ENCODE data around the gene SOX10. TPM values are rescaled to one million over a fixed set of nuclear protein-coding genes. Genes with fewer than 3 reads are reported as not detected.

The SOX10 gene
- polyA plus RNA-seq, 6 donors from 2014 or later, result not detected

DNA sequence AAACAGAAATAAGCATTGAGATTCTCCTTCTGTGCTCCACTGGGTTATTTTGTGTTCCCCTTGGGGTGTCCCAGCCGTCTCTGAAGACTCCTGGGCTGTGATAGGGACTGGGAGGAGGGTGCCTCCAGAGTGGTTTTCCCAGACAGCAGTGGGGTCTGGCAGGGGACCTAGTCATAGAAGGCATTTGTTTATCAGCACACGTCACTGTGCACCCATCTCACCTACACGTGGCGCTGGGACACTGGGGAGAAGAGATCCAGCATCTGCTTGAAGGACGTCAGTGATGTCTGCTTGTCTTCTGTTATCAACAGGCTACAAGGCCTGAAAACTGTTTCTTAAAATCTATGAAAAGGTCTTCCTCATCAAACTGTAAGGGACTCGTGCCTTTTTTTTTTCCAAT is 38.7 kb upstream of the SOX10 start:
- Mint-ChIP-seq H3K4me3 (no peak overlapping the region), H3K36me3 (no peaks in the 10 kb centered on the region), H3K4me1 (peaks cover 0 to 5% (median 0%) of the 10 kb centered on the region in 3 donors), H3K9me3 (no peaks in the 10 kb centered on the region), H3K27ac (no peak overlapping the region), H3K27me3 (peaks cover 0 to 5% (median 0%) of the 10 kb centered on the region in 3 donors)
- no peak for ATAC-seq (ENCODE audit: low read depth in 2 of 2)
- DNase-seq, result no peak

DNA sequence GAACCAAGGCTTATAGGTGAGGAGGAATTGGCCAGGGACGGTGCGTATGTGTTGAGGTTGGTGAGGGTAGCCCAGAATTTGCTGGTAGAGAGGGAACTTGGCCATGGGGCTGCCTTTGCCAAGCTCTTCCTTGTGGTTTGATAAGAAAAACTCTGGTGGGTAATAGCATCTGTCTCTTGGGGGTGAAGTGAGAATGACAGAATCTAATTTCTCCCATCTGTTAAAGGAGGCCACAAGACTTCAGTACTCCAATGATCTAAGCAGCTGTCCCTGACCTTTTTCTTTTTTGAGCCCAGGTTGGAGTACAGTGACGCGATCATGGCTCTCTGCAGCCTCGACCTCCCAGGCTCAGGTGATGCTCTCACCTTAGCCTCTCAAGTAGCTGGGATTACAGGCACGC is 36.9 kb upstream of the SOX10 start:
- Mint-ChIP-seq H3K27me3 (no peaks in the 10 kb centered on the region), H3K27ac (no peak overlapping the region), H3K9me3 (no peaks in the 10 kb centered on the region), H3K36me3 (no peaks in the 10 kb centered on the region), H3K4me3 (no peak overlapping the region), H3K4me1 (peaks cover 0 to 5% (median 0%) of the 10 kb centered on the region in 3 donors)
- no peak for DNase-seq
- no peak for ATAC-seq (ENCODE audit: low read depth in 2 of 2)

DNA sequence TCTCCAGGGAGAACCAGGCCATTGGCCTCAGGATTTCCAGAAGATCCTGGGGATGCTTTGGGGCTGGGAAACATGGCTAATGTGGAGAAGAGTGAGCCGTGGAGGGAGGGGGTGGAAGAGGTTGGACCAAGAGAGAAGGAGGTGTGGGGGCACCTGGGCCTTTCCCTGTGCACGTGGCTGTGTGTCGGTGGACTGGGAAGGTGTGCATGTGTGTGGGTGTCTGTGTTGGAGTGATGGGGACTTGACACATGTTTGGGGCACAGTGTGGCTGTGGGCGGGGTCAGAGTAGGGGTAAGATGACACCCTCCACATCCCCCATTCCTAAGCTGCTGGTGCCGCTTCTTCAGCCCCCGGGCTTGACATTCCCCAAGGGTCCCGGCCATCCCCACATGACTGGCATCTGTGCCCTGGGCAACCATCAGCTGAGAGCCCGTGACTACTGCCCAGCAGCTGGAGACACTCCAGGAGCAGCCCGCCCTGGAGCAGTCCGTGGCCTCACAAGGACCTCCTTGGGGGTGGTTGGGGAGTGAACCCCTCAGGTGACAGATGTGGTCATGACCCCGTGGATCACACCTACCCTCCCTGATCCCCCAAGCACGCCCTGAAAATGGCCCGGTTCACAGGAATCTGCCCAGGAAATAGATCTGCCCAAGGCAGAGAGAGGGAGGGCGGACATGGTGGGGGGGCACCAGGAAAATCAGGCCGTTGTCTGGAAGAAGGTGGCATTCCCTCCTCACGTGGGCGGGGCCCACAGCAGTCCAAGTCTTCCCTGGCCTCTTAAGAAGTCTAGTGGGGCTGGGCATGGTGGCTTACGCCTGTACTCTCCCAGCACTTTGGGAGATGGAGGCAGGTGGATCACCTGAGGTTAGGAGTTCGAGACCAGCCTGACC is 34.8 kb upstream of the SOX10 start:
- H3K36me3 Mint-ChIP-seq, result no peaks in the 10 kb centered on the region
- H3K4me1 Mint-ChIP-seq, result peaks cover 0 to 5% (median 0%) of the 10 kb centered on the region in 3 donors
- peak overlapping the region in 1 of 8 donors; percentile 29 for H3K4me3 Mint-ChIP-seq
- H3K9me3 Mint-ChIP-seq, result no peaks in the 10 kb centered on the region
- DNase-seq, result no peak
- H3K27me3 Mint-ChIP-seq, result no peaks in the 10 kb centered on the region
- ATAC-seq (ENCODE audit: low read depth in 2 of 2), result no peak
- H3K27ac Mint-ChIP-seq, result no peak overlapping the region

DNA sequence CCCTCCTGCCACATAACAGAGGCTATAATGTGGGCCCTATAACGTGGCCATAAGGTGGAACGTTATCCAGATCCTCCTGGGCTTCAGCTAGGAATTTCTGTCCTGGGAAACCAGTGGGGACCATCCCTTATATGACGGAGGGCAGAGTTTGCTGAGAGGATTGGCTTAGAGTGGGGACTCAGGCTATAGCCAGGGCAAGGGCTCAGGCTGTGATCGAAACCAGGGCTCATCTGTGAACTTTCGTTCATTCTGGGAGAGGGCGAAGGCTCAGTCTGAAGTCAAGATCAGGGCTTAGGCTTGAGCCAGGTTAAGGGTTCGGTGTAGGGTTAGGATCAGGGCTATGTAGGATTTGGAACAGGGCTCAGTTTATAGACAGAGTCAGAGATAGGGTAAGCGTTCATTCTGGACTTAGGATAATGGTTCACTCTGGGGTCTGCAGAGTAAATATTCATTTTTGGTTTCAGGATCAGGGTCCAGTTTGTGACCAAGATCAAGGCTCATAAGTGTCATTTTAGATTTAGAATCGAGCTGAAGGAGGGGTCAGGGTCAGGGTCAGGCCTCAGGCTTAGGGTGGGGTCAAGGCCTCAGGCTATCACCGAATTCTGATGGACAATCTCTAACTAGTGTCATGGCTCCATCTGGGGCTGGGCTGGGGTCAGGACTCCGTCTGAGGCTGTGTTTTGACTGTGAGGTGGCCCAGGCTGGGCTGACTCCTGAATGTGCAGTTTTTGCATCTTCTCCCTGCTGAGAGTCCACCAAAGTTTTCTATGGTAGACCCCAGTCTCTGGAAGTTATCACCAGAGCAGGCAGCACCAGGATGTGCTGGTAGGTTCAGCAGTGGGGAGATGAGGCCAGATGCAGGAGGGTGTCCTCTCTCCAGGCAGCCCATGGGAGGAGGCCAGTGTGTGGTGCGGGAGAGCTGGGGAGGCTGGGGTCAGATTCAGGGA is 33.9 kb upstream of the SOX10 start:
- H3K27ac Mint-ChIP-seq, result peak overlapping the region in 2 of 6 donors; percentile 53 to 77
- H3K36me3 Mint-ChIP-seq, result no peaks in the 10 kb centered on the region
- no peaks in the 10 kb centered on the region for H3K9me3 Mint-ChIP-seq
- DNase-seq, result no peak
- no peaks in the 10 kb centered on the region for H3K27me3 Mint-ChIP-seq
- H3K4me3 Mint-ChIP-seq, result no peak overlapping the region
- peaks cover 0 to 5% (median 0%) of the 10 kb centered on the region in 3 donors for H3K4me1 Mint-ChIP-seq
- ATAC-seq (ENCODE audit: low read depth in 2 of 2), result no peak

DNA sequence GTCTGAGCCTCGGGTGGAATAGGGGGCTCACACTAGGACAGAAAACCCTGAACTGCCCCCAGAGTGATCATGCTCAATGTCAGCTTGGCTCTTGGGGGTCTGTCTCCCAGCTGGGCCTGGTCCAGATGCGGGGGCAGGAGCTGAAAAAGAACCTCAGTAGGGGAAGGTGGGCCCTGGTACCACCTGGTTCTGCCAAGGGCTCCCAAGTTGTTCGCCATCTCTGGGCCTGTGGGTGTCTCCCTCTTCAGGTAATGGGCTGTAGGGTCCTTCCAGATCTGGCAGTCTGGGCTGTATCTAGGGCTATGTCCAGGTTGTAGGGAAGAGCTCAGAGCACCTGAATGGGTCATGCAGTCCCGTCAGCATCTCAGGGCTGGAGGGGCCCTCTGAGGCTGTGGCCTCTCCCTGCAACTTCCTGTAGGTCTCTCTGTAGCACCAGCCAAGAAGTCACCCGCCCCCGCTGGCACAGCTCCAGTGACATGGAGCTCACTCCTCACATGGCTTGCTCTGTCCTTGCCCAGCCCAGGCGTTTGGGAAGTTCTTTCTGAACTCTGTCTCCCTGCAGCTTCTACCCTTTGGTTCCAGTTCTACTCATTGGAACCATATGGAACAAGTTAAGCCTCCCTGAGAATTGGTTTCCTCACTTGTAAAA is 33.0 kb upstream of the SOX10 start:
- no peaks in the 10 kb centered on the region for H3K36me3 Mint-ChIP-seq
- H3K9me3 Mint-ChIP-seq, result no peaks in the 10 kb centered on the region
- H3K27ac Mint-ChIP-seq, result no peak overlapping the region
- DNase-seq (no peak), ATAC-seq (ENCODE audit: low read depth in 2 of 2) (no peak)
- no peaks in the 10 kb centered on the region for H3K27me3 Mint-ChIP-seq
- peaks cover 0 to 5% (median 0%) of the 10 kb centered on the region in 3 donors for H3K4me1 Mint-ChIP-seq
- H3K4me3 Mint-ChIP-seq, result no peak overlapping the region

DNA sequence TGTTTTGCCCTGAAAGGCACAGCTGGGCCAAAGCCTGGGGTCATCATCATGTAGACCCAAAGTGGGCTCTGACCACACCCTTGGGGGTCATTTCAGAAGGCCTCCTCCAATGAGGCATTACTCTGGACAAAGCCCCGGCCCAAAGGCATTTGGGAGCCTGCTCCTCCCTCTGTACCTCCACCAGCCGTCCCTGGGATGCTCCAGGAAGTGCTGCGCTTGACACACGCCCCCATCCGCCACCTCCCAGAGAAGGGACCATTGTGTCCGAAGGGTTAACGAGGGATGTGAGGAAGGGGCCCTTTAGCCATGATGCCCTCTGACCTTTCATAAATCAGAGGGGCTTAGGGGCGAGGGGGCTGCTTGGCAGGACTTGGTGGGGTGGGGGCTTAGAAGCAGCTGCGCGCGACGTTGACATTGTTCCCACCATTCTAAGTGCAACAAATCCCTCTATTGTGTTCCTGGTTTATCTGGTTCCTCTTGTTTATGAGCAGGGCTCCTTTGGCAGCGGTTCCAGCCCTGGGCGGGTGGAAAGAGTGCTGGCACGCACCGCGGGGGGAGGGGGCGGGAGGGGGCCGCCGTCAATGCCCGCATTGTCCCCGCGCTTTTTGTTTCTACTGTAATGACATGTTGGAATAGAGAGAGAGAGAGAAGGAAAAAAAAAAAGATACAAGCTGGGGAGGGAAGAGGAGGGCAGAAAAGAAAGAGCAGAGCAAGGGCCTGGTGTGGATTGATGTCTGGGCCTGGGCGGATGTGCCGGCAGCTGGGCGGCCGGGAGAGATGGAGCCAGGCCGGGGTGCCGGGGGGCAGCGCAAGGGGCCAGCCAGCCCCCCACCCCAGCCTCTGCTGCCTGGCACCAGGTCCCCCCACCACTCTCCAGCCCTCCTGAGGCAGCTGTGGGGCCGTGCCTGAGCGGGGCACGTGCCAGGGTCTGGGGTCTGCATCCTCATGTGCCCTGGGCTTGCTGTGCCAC is 32.1 kb upstream of the SOX10 start:
- Mint-ChIP-seq H3K9me3 (no peaks in the 10 kb centered on the region), H3K36me3 (no peaks in the 10 kb centered on the region), H3K4me3 (peak overlapping the region in 1 of 8 donors; percentile 55), H3K27me3 (no peaks in the 10 kb centered on the region), H3K4me1 (peaks cover 0 to 5% (median 0%) of the 10 kb centered on the region in 3 donors), H3K27ac (peak overlapping the region in 1 of 6 donors; percentile 16)
- ATAC-seq (ENCODE audit: low read depth in 2 of 2) (no peak), DNase-seq (no peak)

DNA sequence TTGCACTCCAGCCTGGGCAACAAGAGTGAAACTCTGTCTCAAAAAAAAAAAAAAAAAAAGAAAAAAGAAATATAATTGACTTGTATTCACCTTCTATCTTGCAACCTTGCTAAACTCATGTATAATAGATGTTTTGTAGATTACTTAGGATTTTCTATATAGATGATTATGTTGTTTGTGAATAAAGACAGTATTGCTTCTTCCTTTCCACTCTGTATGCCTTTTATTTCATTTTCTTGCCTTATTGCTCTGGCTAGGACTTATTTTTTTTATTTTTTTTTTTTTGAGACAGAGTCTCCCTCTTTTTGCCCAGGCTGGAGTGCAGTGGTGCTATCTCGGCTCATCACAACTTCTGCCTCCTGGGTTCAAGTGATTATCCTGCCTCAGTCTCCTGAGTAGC is 29.7 kb upstream of the SOX10 start:
- Mint-ChIP-seq H3K36me3 (no peaks in the 10 kb centered on the region), H3K27ac (no peak overlapping the region), H3K9me3 (no peaks in the 10 kb centered on the region), H3K27me3 (no peaks in the 10 kb centered on the region), H3K4me1 (no peaks in the 10 kb centered on the region), H3K4me3 (no peak overlapping the region)
- DNase-seq (no peak), ATAC-seq (ENCODE audit: low read depth in 2 of 2) (no peak)

DNA sequence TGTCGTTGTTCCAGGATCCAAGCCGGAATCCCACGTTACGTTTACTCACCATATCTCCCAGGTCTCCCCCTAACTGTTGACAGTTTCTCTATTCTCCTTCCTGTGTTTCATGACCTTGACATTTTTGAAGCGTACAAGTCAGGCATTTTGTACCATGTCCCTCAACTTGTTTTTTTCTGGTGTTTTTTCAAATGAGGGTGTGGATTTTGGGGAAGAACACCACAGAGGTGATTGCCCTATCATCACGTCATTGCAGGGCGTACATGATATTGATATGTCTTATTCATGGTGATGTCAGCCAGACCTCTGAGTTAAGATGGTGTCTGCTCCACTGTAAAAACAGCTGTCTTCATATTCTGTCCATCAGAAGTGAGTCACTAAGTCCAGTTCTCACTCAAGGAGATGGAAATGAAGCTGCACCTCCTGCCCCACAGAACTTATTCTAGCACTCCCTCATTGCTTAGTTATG is 28.3 kb upstream of the SOX10 start:
- Mint-ChIP-seq H3K9me3 (no peaks in the 10 kb centered on the region), H3K27me3 (no peaks in the 10 kb centered on the region), H3K27ac (no peak overlapping the region), H3K4me1 (no peaks in the 10 kb centered on the region), H3K36me3 (no peaks in the 10 kb centered on the region), H3K4me3 (no peak overlapping the region)
- no peak for ATAC-seq (ENCODE audit: low read depth in 2 of 2)
- DNase-seq, result no peak

DNA sequence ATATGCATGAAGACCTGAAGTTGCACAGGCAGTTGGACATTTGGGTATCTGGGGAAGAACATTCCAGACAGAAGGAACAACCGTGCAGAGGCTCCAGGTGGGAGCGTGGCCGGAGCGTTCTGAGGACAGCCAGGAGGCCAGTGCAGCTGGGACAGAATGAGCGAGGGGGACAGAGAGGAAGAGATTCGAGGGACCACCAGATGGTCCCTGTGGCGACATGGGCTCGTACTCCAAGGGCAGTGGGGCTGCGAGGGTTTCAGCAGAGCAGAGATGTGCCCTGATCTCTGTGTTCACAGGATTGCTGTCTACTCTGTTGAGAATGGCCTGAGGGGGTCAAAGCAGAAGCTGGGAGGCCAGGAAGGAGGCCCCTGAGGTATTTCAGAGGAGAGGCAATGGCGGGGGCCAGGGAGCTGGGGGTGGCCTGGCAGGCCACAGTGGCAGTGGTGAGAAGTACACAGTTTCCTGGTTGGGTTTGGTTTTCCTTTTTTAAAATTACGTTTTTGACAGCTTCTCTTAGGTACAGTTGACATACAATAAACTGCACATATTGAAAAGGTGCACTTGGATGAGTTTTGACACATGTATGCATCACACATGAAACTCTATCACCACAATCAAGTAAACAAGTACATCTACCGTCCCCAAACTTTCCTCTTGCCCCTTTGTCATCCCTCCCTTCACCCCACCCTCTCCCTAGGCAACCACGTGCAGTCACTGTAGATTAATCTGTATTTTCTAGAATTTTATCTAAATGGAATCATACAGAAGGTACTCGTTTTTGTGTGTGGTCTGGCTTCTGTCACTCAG is 24.8 kb upstream of the SOX10 start:
- ATAC-seq (ENCODE audit: low read depth in 2 of 2) (no peak), DNase-seq (no peak)
- Mint-ChIP-seq H3K27ac (peak overlapping the region in 1 of 6 donors; percentile 44), H3K27me3 (no peaks in the 10 kb centered on the region), H3K4me1 (no peaks in the 10 kb centered on the region), H3K36me3 (no peaks in the 10 kb centered on the region), H3K4me3 (no peak overlapping the region), H3K9me3 (no peaks in the 10 kb centered on the region)

DNA sequence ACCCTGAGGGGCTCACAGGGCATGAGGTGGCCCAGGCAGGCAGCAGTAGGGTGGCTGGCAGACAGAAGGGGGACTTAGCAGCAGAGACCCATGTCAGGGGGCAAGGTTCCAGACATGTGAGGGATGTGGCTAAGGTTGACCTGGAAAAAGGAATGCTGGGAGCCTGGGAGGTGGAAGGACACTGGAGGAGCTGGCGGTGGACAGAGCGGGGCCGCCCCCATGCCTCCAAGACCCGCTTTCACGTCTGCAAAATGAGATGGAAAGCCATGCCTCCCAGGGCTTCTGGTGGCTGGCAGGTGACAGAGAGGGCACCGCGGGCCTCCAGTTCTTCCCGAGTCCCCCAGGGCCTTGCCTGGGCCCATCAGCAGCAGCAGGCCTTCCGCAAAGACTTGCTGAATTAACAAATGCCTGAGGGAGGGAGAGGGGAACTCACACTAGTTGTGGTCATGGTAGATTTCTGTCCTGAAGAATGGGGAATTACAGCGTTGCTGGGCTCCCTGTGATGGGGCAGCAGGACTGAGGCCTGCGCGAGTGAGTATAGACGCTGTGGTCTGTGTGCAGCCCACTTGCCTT is 23.1 kb upstream of the SOX10 start:
- H3K27me3 Mint-ChIP-seq, result no peaks in the 10 kb centered on the region
- H3K27ac Mint-ChIP-seq, result no peak overlapping the region
- H3K9me3 Mint-ChIP-seq, result no peaks in the 10 kb centered on the region

DNA sequence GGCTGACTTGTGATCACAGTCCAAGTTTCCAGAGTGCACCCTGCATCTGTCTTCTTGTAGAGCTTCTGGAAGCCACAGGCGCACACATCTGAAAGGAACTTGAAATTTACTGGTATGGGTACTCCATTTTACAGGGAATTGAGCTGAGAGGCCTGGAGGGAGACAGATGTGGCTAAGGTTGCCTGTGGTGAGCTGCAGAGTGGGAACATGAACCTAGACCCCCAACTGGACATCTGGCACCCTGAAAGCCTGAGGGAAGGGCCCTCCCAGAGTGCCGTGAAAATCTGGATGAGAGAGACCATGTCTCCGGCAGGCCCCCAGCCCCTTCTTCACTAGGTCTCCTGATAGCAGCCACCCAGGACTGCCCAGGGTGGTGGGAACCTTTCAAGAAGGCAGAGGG is 22.6 kb upstream of the SOX10 start:
- no peaks in the 10 kb centered on the region for H3K27me3 Mint-ChIP-seq
- H3K27ac Mint-ChIP-seq, result no peak overlapping the region
- no peaks in the 10 kb centered on the region for H3K9me3 Mint-ChIP-seq
- H3K4me1 Mint-ChIP-seq, result no peaks in the 10 kb centered on the region
- H3K36me3 Mint-ChIP-seq, result no peaks in the 10 kb centered on the region
- no peak for ATAC-seq (ENCODE audit: low read depth in 2 of 2)
- no peak for DNase-seq
- H3K4me3 Mint-ChIP-seq, result no peak overlapping the region

More for the DNA sequence above, 23.1 kb upstream of the SOX10 start:
- ATAC-seq (ENCODE audit: low read depth in 2 of 2), result no peak
- Mint-ChIP-seq H3K36me3 (no peaks in the 10 kb centered on the region), H3K4me1 (no peaks in the 10 kb centered on the region), H3K4me3 (no peak overlapping the region)
- no peak for DNase-seq
